ENCODE data around the gene ECE1.

Gene ECE1

GRCh38 chr1:21261551-21262292, 28.5 kb downstream of the ECE1 start:
- no peak overlapping the region for H3K4me3 ChIP-seq (ENCODE audit: low read depth, low read length)
- DNase-seq (ENCODE audit: low read depth) = no peak
- no peak for TF ChIP-seq CTCF (IDR thresholded peaks at IDR 0.05; ENCODE audit: low read depth, low read length, missing control alignments)

- TF ChIP-seq CTCF (IDR thresholded peaks at IDR 0.05; ENCODE audit: low read depth, low read length, missing control alignments) = no peak
- DNase-seq (ENCODE audit: low read depth) = no peak
- H3K4me3 ChIP-seq (ENCODE audit: low read depth, low read length) = no peak overlapping the region
Observed at GRCh38 chr1:21260405-21261125, 29.7 kb downstream of the ECE1 start.

GRCh38 chr1:21259316-21260076, 30.8 kb downstream of the ECE1 start:
- DNase-seq (ENCODE audit: low read depth) = no peak
- no peak overlapping the region for H3K4me3 ChIP-seq (ENCODE audit: low read depth, low read length)
- TF ChIP-seq CTCF (IDR thresholded peaks at IDR 0.05; ENCODE audit: low read depth, low read length, missing control alignments) = no peak

- no peak overlapping the region for H3K4me3 ChIP-seq (ENCODE audit: low read depth, low read length)
- no peak for DNase-seq (ENCODE audit: low read depth)
- TF ChIP-seq CTCF (IDR thresholded peaks at IDR 0.05; ENCODE audit: low read depth, low read length, missing control alignments) = no peak
Observed at GRCh38 chr1:21258331-21259134, 31.7 kb downstream of the ECE1 start.

GRCh38 chr1:21257431-21258135, 32.7 kb downstream of the ECE1 start:
- no peak overlapping the region for H3K4me3 ChIP-seq (ENCODE audit: low read depth, low read length)
- DNase-seq (ENCODE audit: low read depth) = no peak
- TF ChIP-seq CTCF (IDR thresholded peaks at IDR 0.05; ENCODE audit: low read depth, low read length, missing control alignments) = no peak

GRCh38 chr1:21256776-21257175, 33.5 kb downstream of the ECE1 start:
- H3K4me3 ChIP-seq (ENCODE audit: low read depth, low read length) = no peak overlapping the region
- TF ChIP-seq CTCF (IDR thresholded peaks at IDR 0.05; ENCODE audit: low read depth, low read length, missing control alignments) = no peak
- no peak for DNase-seq (ENCODE audit: low read depth)

Data from GM12864 (cell line).